HEK293 (cell line): ENCODE measurements around the gene TAMALIN.

Experiments
- CTCF ChIA-PET: fragments of 350-600 bp; formaldehyde crosslinking; extraction: SDS; loops from one replicate; lab custom pipeline; 2021; ENCODE audit warnings: antibody characterized with exemption; lab: Yijun Ruan, JAX
- POLR2A ChIA-PET: fragments of 300-600 bp; formaldehyde crosslinking; extraction: SDS; loops from one replicate; lab custom pipeline; 2020; ENCODE audit warnings: antibody characterized with exemption, inconsistent platforms; lab: Yijun Ruan, JAX
- H3K27ac ChIP-seq: fragments of 200-500 bp; sonication (Bioruptor generic); 2 replicates; pipeline ENCODE4 v1.5.1; 2014; ENCODE audit warnings: low read depth, low read length, control low read depth, inconsistent platforms; ENCODE audit errors: extremely low read depth
- H3K36me3 ChIP-seq, 2 experiments: fragments of 200-500 bp in 1 of 2; sonication (Bioruptor generic) in 1 of 2; 1 replicate in 1 of 2; 2 replicates in 1 of 2; pipeline ENCODE4 v1.5.1; 2014 to 2017; ENCODE audit warnings: inconsistent platforms in 2 of 2, low read length in 2 of 2; ENCODE audit not compliant: control insufficient read depth in 2 of 2, insufficient read depth in 1 of 2
- H3K4me1 ChIP-seq: fragments of 200-500 bp; sonication (Bioruptor generic); 2 replicates; pipeline ENCODE4 v1.5.1; 2014; ENCODE audit warnings: mild to moderate bottlenecking, low read length, inconsistent platforms; ENCODE audit not compliant: control insufficient read depth, insufficient read depth
- H3K4me3 ChIP-seq: 2 replicates; pipeline ENCODE4 v1.5.1; 2011; ENCODE audit warnings: low read depth, mild to moderate bottlenecking, control low read depth, low read length, moderate library complexity
- H3K9me3 ChIP-seq: fragments of 200-500 bp; sonication (Bioruptor generic); 2 replicates; pipeline ENCODE4 v1.5.1; 2014; ENCODE audit warnings: low read depth, low read length, inconsistent platforms; ENCODE audit not compliant: control insufficient read depth, insufficient read depth
- EGR2 ChIP-seq: fragments of 450-650 bp; formaldehyde crosslinking; IDR thresholded peaks from 2 replicates; pipeline ENCODE4 v1.5.1; 2016; ENCODE audit warnings: low read depth, missing biosample characterization, missing genetic modification characterization
- KLF10 ChIP-seq: fragments of 450-650 bp; IDR thresholded peaks from 2 replicates; pipeline ENCODE4 v1.5.1; 2018; ENCODE audit warnings: missing biosample characterization, mild to moderate bottlenecking, missing genetic modification characterization
- KLF8 ChIP-seq: fragments of 450-650 bp; formaldehyde crosslinking; IDR thresholded peaks from 2 replicates; pipeline ENCODE4 v1.5.1; 2016; ENCODE audit warnings: missing biosample characterization, missing genetic modification characterization
- KLF9 ChIP-seq: fragments of 450-650 bp; formaldehyde crosslinking; IDR thresholded peaks from 2 replicates; pipeline ENCODE4 v1.5.1; 2016; ENCODE audit warnings: missing biosample characterization, missing genetic modification characterization, low read depth
- PATZ1 ChIP-seq: fragments of 450-650 bp; formaldehyde crosslinking; IDR thresholded peaks from 2 replicates; pipeline ENCODE4 v1.5.1; 2016; ENCODE audit warnings: missing biosample characterization, missing genetic modification characterization
- SP2 ChIP-seq: fragments of 450-650 bp; formaldehyde crosslinking; IDR thresholded peaks from 2 replicates; pipeline ENCODE4 v1.5.1; 2016; ENCODE audit warnings: missing biosample characterization, missing genetic modification characterization
- WT1 ChIP-seq: fragments of 450-650 bp; formaldehyde crosslinking; IDR thresholded peaks from 2 replicates; pipeline ENCODE4 v1.5.1; 2016; ENCODE audit warnings: missing biosample characterization, missing genetic modification characterization
- ZBTB17 ChIP-seq: fragments of 450-650 bp; formaldehyde crosslinking; IDR thresholded peaks from 2 replicates; pipeline ENCODE4 v1.5.1; 2016; ENCODE audit warnings: missing biosample characterization, missing genetic modification characterization
- ZBTB21 ChIP-seq: fragments of 450-650 bp; formaldehyde crosslinking; IDR thresholded peaks from 2 replicates; pipeline ENCODE4 v1.5.1; 2017; ENCODE audit warnings: missing biosample characterization, missing genetic modification characterization
- ZBTB44 ChIP-seq: fragments of 450-650 bp; IDR thresholded peaks from 2 replicates; pipeline ENCODE4 v1.5.1; 2018; ENCODE audit warnings: missing biosample characterization, mild to moderate bottlenecking, missing genetic modification characterization
- ZBTB8A ChIP-seq: fragments of 450-650 bp; formaldehyde crosslinking; IDR thresholded peaks from 2 replicates; pipeline ENCODE4 v1.5.1; 2016; ENCODE audit warnings: missing biosample characterization, missing genetic modification characterization
- ZEB2 ChIP-seq: fragments of 450-650 bp; formaldehyde crosslinking; IDR thresholded peaks from 2 replicates; pipeline ENCODE4 v1.5.1; 2016; ENCODE audit warnings: missing biosample characterization, missing genetic modification characterization
- ZFHX2 ChIP-seq: fragments of 450-650 bp; formaldehyde crosslinking; conservative IDR thresholded peaks from 2 replicates; pipeline ENCODE4 v1.5.1; 2016; ENCODE audit warnings: missing biosample characterization, missing genetic modification characterization
- ZFP37 ChIP-seq: fragments of 450-650 bp; formaldehyde crosslinking; IDR thresholded peaks from 2 replicates; pipeline ENCODE4 v1.5.1; 2016; ENCODE audit warnings: missing biosample characterization, missing genetic modification characterization
- ZNF10 ChIP-seq: fragments of 450-650 bp; formaldehyde crosslinking; IDR thresholded peaks from 2 replicates; pipeline ENCODE4 v1.5.1; 2017; ENCODE audit warnings: missing biosample characterization, missing genetic modification characterization
- ZNF174 ChIP-seq: fragments of 450-650 bp; formaldehyde crosslinking; IDR thresholded peaks from 2 replicates; pipeline ENCODE4 v1.5.0; 2017; ENCODE audit warnings: missing biosample characterization, mild to moderate bottlenecking, missing genetic modification characterization
- ZNF311 ChIP-seq: fragments of 450-650 bp; formaldehyde crosslinking; IDR thresholded peaks from 2 replicates; pipeline ENCODE4 v1.5.1; 2017; ENCODE audit warnings: missing biosample characterization, missing genetic modification characterization, borderline replicate concordance
- ZNF335 ChIP-seq: fragments of 450-650 bp; formaldehyde crosslinking; conservative IDR thresholded peaks from 2 replicates; pipeline ENCODE4 v1.5.1; 2016; ENCODE audit warnings: missing biosample characterization, missing genetic modification characterization
- ZNF394 ChIP-seq: fragments of 450-650 bp; formaldehyde crosslinking; IDR thresholded peaks from 2 replicates; pipeline ENCODE4 v1.5.1; 2016; ENCODE audit warnings: missing biosample characterization, missing genetic modification characterization, mild to moderate bottlenecking, moderate library complexity, borderline replicate concordance
- ZNF549 ChIP-seq: fragments of 450-650 bp; IDR thresholded peaks from 2 replicates; pipeline ENCODE4 v1.5.1; 2018; ENCODE audit warnings: missing biosample characterization, missing genetic modification characterization, mild to moderate bottlenecking, inconsistent platforms, moderate library complexity
- ZNF561 ChIP-seq: fragments of 450-650 bp; IDR thresholded peaks from 2 replicates; pipeline ENCODE4 v1.5.1; 2018; ENCODE audit warnings: missing biosample characterization, missing genetic modification characterization, borderline replicate concordance
- ZNF701 ChIP-seq: fragments of 450-650 bp; formaldehyde crosslinking; IDR thresholded peaks from 2 replicates; pipeline ENCODE4 v1.5.1; 2016; ENCODE audit warnings: missing biosample characterization, missing genetic modification characterization
- ZNF707 ChIP-seq: fragments of 450-650 bp; formaldehyde crosslinking; IDR thresholded peaks from 2 replicates; pipeline ENCODE4 v1.5.1; 2016; ENCODE audit warnings: missing biosample characterization, missing genetic modification characterization
- ZNF776 ChIP-seq: fragments of 450-650 bp; formaldehyde crosslinking; IDR thresholded peaks from 2 replicates; pipeline ENCODE4 v1.5.0; 2017; ENCODE audit warnings: missing biosample characterization, missing genetic modification characterization, borderline replicate concordance
- ZXDB ChIP-seq: fragments of 450-650 bp; formaldehyde crosslinking; IDR thresholded peaks from 2 replicates; pipeline ENCODE4 v1.5.1; 2016; ENCODE audit warnings: missing biosample characterization, missing genetic modification characterization
- TF ChIP-seq, protein P1 (sequence below): fragments of 450-650 bp; formaldehyde crosslinking; IDR thresholded peaks from 2 replicates; pipeline ENCODE4 v1.5.1; 2016; ENCODE audit warnings: missing biosample characterization, missing genetic modification characterization
- TF ChIP-seq, protein P2 (sequence below): fragments of 450-650 bp; formaldehyde crosslinking; IDR thresholded peaks from 2 replicates; pipeline ENCODE4 v1.5.1; 2016; ENCODE audit warnings: missing biosample characterization, missing genetic modification characterization, borderline replicate concordance
- TF ChIP-seq, protein P3 (sequence below): fragments of 450-650 bp; formaldehyde crosslinking; optimal IDR thresholded peaks from 2 replicates; pipeline ENCODE3; 2016; ENCODE audit warnings: missing biosample characterization, mild to moderate bottlenecking, missing genetic modification characterization

The TAMALIN gene

GRCh38 chr12:52035926-52036325, 29.2 kb downstream of the TAMALIN start (continued):
- TF ChIP-seq, protein P1, sequence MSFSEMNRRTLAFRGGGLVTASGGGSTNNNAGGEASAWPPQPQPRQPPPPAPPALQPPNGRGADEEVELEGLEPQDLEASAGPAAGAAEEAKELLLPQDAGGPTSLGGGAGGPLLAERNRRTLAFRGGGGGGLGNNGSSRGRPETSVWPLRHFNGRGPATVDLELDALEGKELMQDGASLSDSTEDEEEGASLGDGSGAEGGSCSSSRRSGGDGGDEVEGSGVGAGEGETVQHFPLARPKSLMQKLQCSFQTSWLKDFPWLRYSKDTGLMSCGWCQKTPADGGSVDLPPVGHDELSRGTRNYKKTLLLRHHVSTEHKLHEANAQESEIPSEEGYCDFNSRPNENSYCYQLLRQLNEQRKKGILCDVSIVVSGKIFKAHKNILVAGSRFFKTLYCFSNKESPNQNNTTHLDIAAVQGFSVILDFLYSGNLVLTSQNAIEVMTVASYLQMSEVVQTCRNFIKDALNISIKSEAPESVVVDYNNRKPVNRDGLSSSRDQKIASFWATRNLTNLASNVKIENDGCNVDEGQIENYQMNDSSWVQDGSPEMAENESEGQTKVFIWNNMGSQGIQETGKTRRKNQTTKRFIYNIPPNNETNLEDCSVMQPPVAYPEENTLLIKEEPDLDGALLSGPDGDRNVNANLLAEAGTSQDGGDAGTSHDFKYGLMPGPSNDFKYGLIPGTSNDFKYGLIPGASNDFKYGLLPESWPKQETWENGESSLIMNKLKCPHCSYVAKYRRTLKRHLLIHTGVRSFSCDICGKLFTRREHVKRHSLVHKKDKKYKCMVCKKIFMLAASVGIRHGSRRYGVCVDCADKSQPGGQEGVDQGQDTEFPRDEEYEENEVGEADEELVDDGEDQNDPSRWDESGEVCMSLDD (tag by site-specific recombination) = no peak
- no peak for TF ChIP-seq ZNF311 (tag by site-specific recombination)
- TF ChIP-seq ZNF701 (tag by site-specific recombination) = no peak
- TF ChIP-seq, protein P2, sequence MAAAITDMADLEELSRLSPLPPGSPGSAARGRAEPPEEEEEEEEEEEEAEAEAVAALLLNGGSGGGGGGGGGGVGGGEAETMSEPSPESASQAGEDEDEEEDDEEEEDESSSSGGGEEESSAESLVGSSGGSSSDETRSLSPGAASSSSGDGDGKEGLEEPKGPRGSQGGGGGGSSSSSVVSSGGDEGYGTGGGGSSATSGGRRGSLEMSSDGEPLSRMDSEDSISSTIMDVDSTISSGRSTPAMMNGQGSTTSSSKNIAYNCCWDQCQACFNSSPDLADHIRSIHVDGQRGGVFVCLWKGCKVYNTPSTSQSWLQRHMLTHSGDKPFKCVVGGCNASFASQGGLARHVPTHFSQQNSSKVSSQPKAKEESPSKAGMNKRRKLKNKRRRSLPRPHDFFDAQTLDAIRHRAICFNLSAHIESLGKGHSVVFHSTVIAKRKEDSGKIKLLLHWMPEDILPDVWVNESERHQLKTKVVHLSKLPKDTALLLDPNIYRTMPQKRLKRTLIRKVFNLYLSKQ (tag by site-specific recombination) = no peak
- no peak for TF ChIP-seq ZNF174

GRCh38 chr12:52036587-52037171, 29.9 kb downstream of the TAMALIN start:
- no peaks in the 10 kb centered on the region for H3K9me3 ChIP-seq
- H3K4me3 ChIP-seq = peak overlapping the region; percentile 29
- ChIA-PET POLR2A (interaction anchor here (0.6 kb wide), 1 partner anchor 1058 kb away, joined by 3 read pairs; no protein-coding TSS in a partner anchor), CTCF (interaction anchor here (0.9 to 5.6 kb wide), 2 partner anchors 12 to 33 kb away, joined by 4 to 76 read pairs; no protein-coding TSS in a partner anchor)
- H3K27ac ChIP-seq = no peak overlapping the region
- peaks cover 8% of the 10 kb centered on the region for H3K4me1 ChIP-seq
- H3K36me3 ChIP-seq = no peaks in the 10 kb centered on the region
- peak; percentile 56 for TF ChIP-seq KLF9 (tag by site-specific recombination)
- peak; percentile 13; the same call in 1 of the 2 replicates for TF ChIP-seq EGR2 (tag by site-specific recombination)
- TF ChIP-seq ZBTB44 (tag by site-specific recombination) = 0 out of 2 replicates have a peak, but pooled peaks have one; percentile 9
- TF ChIP-seq ZFP37 (tag by site-specific recombination) = peak; percentile 36; the same call in 1 of the 2 replicates
- TF ChIP-seq ZXDB (tag by site-specific recombination) = 0 out of 2 replicates have a peak, but pooled peaks have one; percentile 33
- 0 out of 2 replicates have a peak, but pooled peaks have one; percentile 19 for TF ChIP-seq ZNF394 (tag by site-specific recombination)
- TF ChIP-seq KLF10 = peak; percentile 89
- TF ChIP-seq ZFHX2 (tag by site-specific recombination) = peak; percentile 51
- no peak for TF ChIP-seq ZNF549
- TF ChIP-seq ZNF707 (tag by site-specific recombination) = no peak
- peak; percentile 45 for TF ChIP-seq WT1 (tag by site-specific recombination)
- peak; percentile 34 for TF ChIP-seq PATZ1 (tag by site-specific recombination)
- TF ChIP-seq ZBTB21 = peak; percentile 28; the same call in 1 of the 2 replicates
- peak; percentile 46 for TF ChIP-seq ZNF335 (tag by site-specific recombination)
- TF ChIP-seq ZBTB8A = peak; percentile 72
- peak; percentile 10; the same call in 1 of the 2 replicates for TF ChIP-seq SP2
- 0 out of 2 replicates have a peak, but pooled peaks have one; percentile 21 for TF ChIP-seq ZBTB17 (tag by site-specific recombination)
- TF ChIP-seq, protein P3, sequence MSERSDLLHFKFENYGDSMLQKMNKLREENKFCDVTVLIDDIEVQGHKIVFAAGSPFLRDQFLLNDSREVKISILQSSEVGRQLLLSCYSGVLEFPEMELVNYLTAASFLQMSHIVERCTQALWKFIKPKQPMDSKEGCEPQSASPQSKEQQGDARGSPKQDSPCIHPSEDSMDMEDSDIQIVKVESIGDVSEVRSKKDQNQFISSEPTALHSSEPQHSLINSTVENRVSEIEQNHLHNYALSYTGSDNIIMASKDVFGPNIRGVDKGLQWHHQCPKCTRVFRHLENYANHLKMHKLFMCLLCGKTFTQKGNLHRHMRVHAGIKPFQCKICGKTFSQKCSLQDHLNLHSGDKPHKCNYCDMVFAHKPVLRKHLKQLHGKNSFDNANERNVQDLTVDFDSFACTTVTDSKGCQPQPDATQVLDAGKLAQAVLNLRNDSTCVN = peak; percentile 44
- TF ChIP-seq ZEB2 (tag by site-specific recombination) = peak; percentile 57
- TF ChIP-seq ZNF561 (tag by site-specific recombination) = no peak
- TF ChIP-seq ZNF10 (tag by site-specific recombination) = 0 out of 2 replicates have a peak, but pooled peaks have one; percentile 25
- TF ChIP-seq ZNF776 (tag by site-specific recombination) = no peak
- peak; percentile 29; the same call in 1 of the 2 replicates for TF ChIP-seq KLF8 (tag by site-specific recombination)
